Keratinocyte (primary cell): ENCODE results near the gene IL19. TPM values are rescaled to one million over a fixed set of nuclear protein-coding genes. Genes with fewer than 3 reads are reported as not detected.

Experiments used
- DNase-seq: peaks from one replicate; pipeline ENCODE4 v3.0.0-alpha.2; 2011; ENCODE audit warnings: low read depth, missing footprints, low spot score
- FAIRE-seq: peaks from 2 replicates; lab custom pipeline; 2011; peaks lifted over from hg19 to GRCh38; lab: Jason Lieb, UNC
- H2AFZ ChIP-seq: 2 replicates; pipeline ENCODE4 v1.6.0; 2012; ENCODE audit warnings: low read length, control low read depth, inconsistent platforms; ENCODE audit not compliant: control insufficient read depth
- H3K27ac ChIP-seq: 2 replicates; pipeline ENCODE4 v1.5.1; 2011; ENCODE audit warnings: low read length; ENCODE audit not compliant: control insufficient read depth, insufficient read depth
- H3K27me3 ChIP-seq: 3 replicates; pipeline ENCODE4 v1.6.0; 2011; ENCODE audit warnings: low read length; ENCODE audit not compliant: control insufficient read depth, insufficient read depth; ENCODE audit errors: extremely low read depth
- H3K36me3 ChIP-seq, 2 experiments: 2 replicates in 1 of 2; 3 replicates in 1 of 2; pipeline ENCODE4 v1.5.1; 2011; ENCODE audit warnings: low read length in 2 of 2, mild to moderate bottlenecking in 1 of 2; ENCODE audit not compliant: control insufficient read depth in 2 of 2, insufficient read depth in 2 of 2; ENCODE audit errors: extremely low read depth in 1 of 2
- H3K4me1 ChIP-seq: 3 replicates; pipeline ENCODE4 v1.5.1; 2011; ENCODE audit warnings: low read length; ENCODE audit not compliant: control insufficient read depth, insufficient read depth; ENCODE audit errors: extremely low read depth
- H3K4me2 ChIP-seq: 3 replicates; pipeline ENCODE4 v1.6.0; 2011; ENCODE audit warnings: low read depth, low read length; ENCODE audit not compliant: control insufficient read depth, insufficient read depth; ENCODE audit errors: extremely low read depth
- H3K4me3 ChIP-seq, 3 experiments: fragments of 200-600 bp in 1 of 3; sonication (generic) in 1 of 3; 2 replicates in 2 of 3; 3 replicates in 1 of 3; pipeline ENCODE4 v1.5.1; 2011 to 2016; ENCODE audit warnings: low read length in 3 of 3, mild to moderate bottlenecking in 3 of 3, control low read depth in 2 of 3, inconsistent platforms in 1 of 3, low read depth in 1 of 3, mixed read lengths in 1 of 3, mixed run types in 1 of 3, moderate library complexity in 1 of 3; ENCODE audit not compliant: control insufficient read depth in 2 of 3, insufficient read depth in 2 of 3; ENCODE audit errors: extremely low read depth in 1 of 3
- H3K79me2 ChIP-seq: 2 replicates; pipeline ENCODE4 v1.6.0; 2012; ENCODE audit warnings: low read length; ENCODE audit not compliant: control insufficient read depth, insufficient read depth
- H3K9ac ChIP-seq: 3 replicates; pipeline ENCODE4 v1.6.0; 2011; ENCODE audit warnings: low read length; ENCODE audit not compliant: control insufficient read depth, insufficient read depth; ENCODE audit errors: extremely low read depth
- H3K9me1 ChIP-seq: 3 replicates; pipeline ENCODE4 v1.6.0; 2011; ENCODE audit warnings: low read length; ENCODE audit not compliant: control insufficient read depth, insufficient read depth; ENCODE audit errors: extremely low read depth
- H3K9me3 ChIP-seq: 2 replicates; pipeline ENCODE4 v1.5.1; 2012; ENCODE audit warnings: low read depth, low read length; ENCODE audit not compliant: control insufficient read depth
- H4K20me1 ChIP-seq: 3 replicates; pipeline ENCODE4 v1.6.0; 2011; ENCODE audit warnings: low read length; ENCODE audit not compliant: control insufficient read depth, insufficient read depth; ENCODE audit errors: extremely low read depth
- EZH2 ChIP-seq: IDR thresholded peaks from one replicate; pipeline ENCODE4 v1.6.1; 2012; ENCODE audit warnings: inconsistent platforms, mild to moderate bottlenecking, low read length, moderate library complexity
- dilution Hi-C: fragments of 300-500 bp; cut with MboI; formaldehyde crosslinking; loops from one replicate; pipeline ENCODE4 v1.7.0; 2020; ENCODE audit warnings: low sequenced_read_pairs; ENCODE audit not compliant: extremely low pct_ligation_motif_present
- polyA plus RNA-seq, 5 experiments: library from polyadenylated mRNA; depleted of rRNA in 3 of 5; stranded (reverse) in 3 of 5; stranded (forward) in 1 of 5; unstranded in 1 of 5; fragments of >200 nt; gene quantifications; 1 replicate in 1 of 5; 2 replicates in 3 of 5; 3 replicates in 1 of 5; pipeline versions ENCODE4 v1.2.1 to v1.2.3, GENCODE V29; 2011 to 2012; ENCODE audit warnings: missing spikeins in 2 of 5, low read depth in 1 of 5, low replicate concordance in 1 of 5
- TF ChIP-seq, protein P1 (sequence below), 3 experiments: IDR thresholded peaks in 1 of 3; conservative IDR thresholded peaks in 1 of 3; optimal IDR thresholded peaks in 1 of 3; 2 replicates in 2 of 3; 3 replicates in 1 of 3; pipeline versions ENCODE3 to v1.5.1; 2011; ENCODE audit warnings: low read length in 3 of 3, mild to moderate bottlenecking in 3 of 3, moderate library complexity in 2 of 3, control low read depth in 1 of 3, inconsistent platforms in 1 of 3; ENCODE audit not compliant: insufficient read depth in 2 of 3; ENCODE audit errors: extremely low read depth in 1 of 3

The IL19 gene
- polyA plus RNA-seq, 1 donor (not counting 4 experiments of a cell fraction or from before 2014, with no cell fraction given): not detected

DNA sequence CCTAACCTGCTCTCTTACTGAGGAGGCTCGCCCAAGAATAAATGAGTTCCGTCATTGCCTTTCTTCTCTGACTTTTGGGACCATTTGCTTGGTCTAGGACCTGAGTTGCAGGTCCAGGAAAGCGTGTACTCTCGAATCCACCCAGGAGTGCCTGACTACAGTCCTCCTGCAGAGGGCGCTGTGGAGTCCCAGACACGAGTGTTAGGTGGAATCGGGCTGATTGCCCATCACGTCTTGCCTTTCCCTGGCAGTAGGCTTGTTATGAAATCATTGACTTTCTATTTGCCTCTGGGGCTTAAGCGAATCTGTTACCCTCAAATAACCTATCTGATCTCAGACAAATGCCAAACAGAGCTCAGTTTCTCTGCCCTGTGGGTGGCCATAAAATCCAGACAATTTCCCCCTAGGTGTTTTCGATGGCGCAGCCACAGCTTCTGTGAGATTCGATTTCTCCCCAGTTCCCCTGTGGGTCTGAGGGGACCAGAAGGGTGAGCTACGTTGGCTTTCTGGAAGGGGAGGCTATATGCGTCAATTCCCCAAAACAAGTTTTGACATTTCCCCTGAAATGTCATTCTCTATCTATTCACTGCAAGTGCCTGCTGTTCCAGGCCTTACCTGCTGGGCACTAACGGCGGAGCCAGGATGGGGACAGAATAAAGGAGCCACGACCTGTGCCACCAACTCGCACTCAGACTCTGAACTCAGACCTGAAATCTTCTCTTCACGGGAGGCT, 94.5 kb downstream of the IL19 start, which contains the start of gene IL20:
Gene IL20, plus strand, starts transcription at position 685 of the 733 bp plus-strand sequence. CDS start 230 bp downstream, outside the sequence.
- no peak for TF ChIP-seq EZH2
- TF ChIP-seq, protein P1, sequence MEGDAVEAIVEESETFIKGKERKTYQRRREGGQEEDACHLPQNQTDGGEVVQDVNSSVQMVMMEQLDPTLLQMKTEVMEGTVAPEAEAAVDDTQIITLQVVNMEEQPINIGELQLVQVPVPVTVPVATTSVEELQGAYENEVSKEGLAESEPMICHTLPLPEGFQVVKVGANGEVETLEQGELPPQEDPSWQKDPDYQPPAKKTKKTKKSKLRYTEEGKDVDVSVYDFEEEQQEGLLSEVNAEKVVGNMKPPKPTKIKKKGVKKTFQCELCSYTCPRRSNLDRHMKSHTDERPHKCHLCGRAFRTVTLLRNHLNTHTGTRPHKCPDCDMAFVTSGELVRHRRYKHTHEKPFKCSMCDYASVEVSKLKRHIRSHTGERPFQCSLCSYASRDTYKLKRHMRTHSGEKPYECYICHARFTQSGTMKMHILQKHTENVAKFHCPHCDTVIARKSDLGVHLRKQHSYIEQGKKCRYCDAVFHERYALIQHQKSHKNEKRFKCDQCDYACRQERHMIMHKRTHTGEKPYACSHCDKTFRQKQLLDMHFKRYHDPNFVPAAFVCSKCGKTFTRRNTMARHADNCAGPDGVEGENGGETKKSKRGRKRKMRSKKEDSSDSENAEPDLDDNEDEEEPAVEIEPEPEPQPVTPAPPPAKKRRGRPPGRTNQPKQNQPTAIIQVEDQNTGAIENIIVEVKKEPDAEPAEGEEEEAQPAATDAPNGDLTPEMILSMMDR (optimal IDR thresholded peaks at IDR 0.05 in 1 of 3, IDR thresholded peaks at IDR 0.05 in 1 of 3, conservative IDR thresholded peaks at IDR 0.05 in 1 of 3; ENCODE audit: extremely low read depth in 1 of 3, insufficient read depth in 2 of 3, low read length in 3 of 3): peak; percentile 98 to 99 (median 98)
- peak within 1 kb of the TSS; percentile 76 for H3K4me2 ChIP-seq
- H3K9ac ChIP-seq: peak within 1 kb of the TSS; percentile 53
- H3K4me1 ChIP-seq: peaks cover 42% of the 10 kb centered on the region
- H3K36me3 ChIP-seq: peaks cover 0 to 10% of the 10 kb centered on the region in 2 experiments
- peak; percentile 97 for FAIRE-seq
- no peaks in the 10 kb centered on the region for H3K9me3 ChIP-seq
- no peaks in the 10 kb centered on the region for H3K27me3 ChIP-seq
- peak within 1 kb of the TSS in 2 of 3 experiments; percentile 4 to 51 for H3K4me3 ChIP-seq
- no peaks in the 10 kb centered on the region for H3K79me2 ChIP-seq
- dilution Hi-C loops: no loop called here
- no peak within 1 kb of the TSS for H2AFZ ChIP-seq
- DNase-seq: peak; percentile 81
- H3K27ac ChIP-seq: peak within 1 kb of the TSS; percentile 77
- no peaks in the 10 kb centered on the region for H3K9me1 ChIP-seq
- no peaks in the 10 kb centered on the region for H4K20me1 ChIP-seq

DNA sequence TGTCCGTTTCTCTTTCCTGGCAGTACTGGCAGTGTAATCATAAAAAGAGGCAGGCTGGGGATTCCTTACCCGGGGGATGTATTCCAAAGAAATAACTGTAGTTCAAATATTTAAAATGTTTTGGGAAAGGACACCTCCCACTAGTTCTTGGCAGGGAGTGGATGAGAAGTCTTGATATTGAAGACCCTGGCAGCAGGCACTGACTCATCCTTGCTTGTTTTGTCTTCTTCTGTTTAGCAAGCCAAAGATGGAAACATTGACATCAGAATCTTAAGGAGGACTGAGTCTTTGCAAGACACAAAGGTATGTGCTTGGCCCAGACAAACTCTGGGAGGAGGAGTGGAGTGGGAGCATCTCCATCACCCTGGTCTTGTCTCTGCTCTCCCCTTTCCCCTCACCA, 95.5 kb downstream of the IL19 start:
- no peaks in the 10 kb centered on the region for H3K79me2 ChIP-seq
- peak overlapping the region; percentile 76 for H3K4me2 ChIP-seq
- H3K27me3 ChIP-seq: no peaks in the 10 kb centered on the region
- H3K9me1 ChIP-seq: no peaks in the 10 kb centered on the region
- no peak for TF ChIP-seq EZH2
- TF ChIP-seq, protein P1 (optimal IDR thresholded peaks at IDR 0.05 in 1 of 3, IDR thresholded peaks at IDR 0.05 in 1 of 3, conservative IDR thresholded peaks at IDR 0.05 in 1 of 3; ENCODE audit: extremely low read depth in 1 of 3, insufficient read depth in 2 of 3, low read length in 3 of 3): no peak
- no peaks in the 10 kb centered on the region for H4K20me1 ChIP-seq
- H3K27ac ChIP-seq: peak overlapping the region; percentile 77
- H3K36me3 ChIP-seq: peaks cover 0 to 10% of the 10 kb centered on the region in 2 experiments
- DNase-seq (no peak), FAIRE-seq (no peak)
- peak overlapping the region; percentile 53 for H3K9ac ChIP-seq
- dilution Hi-C loops: no loop called here
- peaks cover 42% of the 10 kb centered on the region for H3K4me1 ChIP-seq
- peak overlapping the region in 1 of 3 experiments; percentile 51 for H3K4me3 ChIP-seq
- no peak overlapping the region for H2AFZ ChIP-seq
- no peaks in the 10 kb centered on the region for H3K9me3 ChIP-seq
